GM19025 (cell line): ENCODE measurements around the gene SFXN1.

ENCODE experiments used
- ATAC-seq: cut with Tn5 transposase; IDR thresholded peaks from one replicate; pipeline ENCODE4 v1.9.1; 2021; ENCODE audit warnings: mild to moderate bottlenecking, low read depth, moderate library complexity; ENCODE audit not compliant: unreplicated experiment

The SFXN1 gene

GRCh38 chr5:175567954-175568353 is 89.6 kb downstream of the SFXN1 start:
- no peak for ATAC-seq

- no peak for ATAC-seq
Measured at GRCh38 chr5:175569701-175570100, 91.3 kb downstream of the SFXN1 start.

GRCh38 chr5:175572886-175573285 is 94.5 kb downstream of the SFXN1 start:
- no peak for ATAC-seq

GRCh38 chr5:175573493-175574269 is 95.3 kb downstream of the SFXN1 start:
- ATAC-seq = no peak

- ATAC-seq = no peak
Measured at GRCh38 chr5:175575301-175575700, 96.9 kb downstream of the SFXN1 start.

GRCh38 chr5:175576096-175576495 is 97.7 kb downstream of the SFXN1 start:
- no peak for ATAC-seq

- no peak for ATAC-seq
Measured at GRCh38 chr5:175576591-175576990, 98.2 kb downstream of the SFXN1 start.
